DMS53 treated with DMSO at 0.1 percent for 48 hours (cell line): ENCODE results near the gene MIR17HG.
"Not testable (repeated sequence)": the region's sequence is repeated elsewhere in the genome, so short reads cannot be mapped to it uniquely, and the experiment has no call there.

ENCODE experiments used
- DNase-seq: peaks from one replicate; lab custom pipeline; 2025; ENCODE audit not compliant: unreplicated experiment; lab: John Stamatoyannopoulos, UW

Gene MIR17HG

DNA sequence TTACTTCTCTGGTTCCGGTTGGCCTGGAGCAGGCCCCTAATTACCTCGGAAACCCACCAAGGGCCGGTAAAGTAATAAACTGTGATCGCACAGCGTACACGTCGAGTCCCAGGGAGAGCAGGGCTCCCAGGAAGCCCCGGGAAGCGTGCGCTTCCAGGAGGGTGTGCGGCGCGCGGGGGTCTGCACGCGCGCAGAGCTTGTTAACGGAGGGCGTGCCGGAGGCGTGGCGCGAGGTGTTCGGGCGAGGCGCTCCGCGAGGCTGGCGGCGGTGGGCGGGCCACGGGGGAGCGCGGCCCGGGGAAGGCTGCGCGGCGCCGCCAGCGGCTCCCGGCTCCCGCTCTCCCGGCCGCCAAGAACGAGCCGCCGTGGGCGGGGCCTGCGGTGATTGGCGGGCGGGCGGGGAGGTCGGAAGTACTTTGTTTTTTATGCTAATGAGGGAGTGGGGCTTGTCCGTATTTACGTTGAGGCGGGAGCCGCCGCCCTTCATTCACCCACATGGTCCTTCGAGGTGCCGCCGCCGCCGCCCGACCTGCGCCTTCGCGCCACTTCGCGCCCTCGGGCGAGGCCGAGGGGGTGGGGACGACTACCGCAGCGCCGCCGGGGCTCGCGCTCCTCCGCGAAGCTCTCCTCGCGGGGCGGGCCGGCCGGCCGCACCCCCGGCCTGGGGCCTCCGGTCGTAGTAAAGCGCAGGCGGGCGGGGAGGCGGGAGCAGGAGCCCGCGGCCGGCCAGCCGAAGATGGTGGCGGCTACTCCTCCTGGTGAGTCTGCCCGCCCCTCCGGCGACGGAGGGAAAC, at the start of gene MIR17HG:
TSS of gene MIR17HG (plus strand) at position 486 of the 794 bp plus-strand sequence.
- peak; percentile 39 for DNase-seq

GRCh38 chr13:91298060-91298459, 49.4 kb upstream of the MIR17HG start:
- no peak for DNase-seq

DNA sequence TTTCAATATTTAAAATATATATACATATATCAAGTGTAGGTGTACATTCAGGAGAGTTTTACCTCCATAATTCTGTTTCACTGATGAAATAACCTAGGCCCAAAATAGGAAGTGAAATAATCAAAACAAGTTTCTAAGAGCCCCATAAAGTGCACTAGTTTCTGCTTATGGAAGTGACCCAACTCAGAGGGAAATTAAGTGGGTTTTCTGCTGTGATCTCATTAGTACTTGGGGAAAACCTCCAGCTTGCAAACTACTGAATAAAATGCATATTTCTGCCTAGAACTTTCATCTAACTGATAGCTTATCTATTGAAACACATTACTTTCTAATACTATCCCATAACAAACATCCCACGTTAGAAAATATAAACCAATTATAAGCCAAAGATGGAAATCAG, 45.4 kb upstream of the MIR17HG start:
- DNase-seq: no peak

DNA sequence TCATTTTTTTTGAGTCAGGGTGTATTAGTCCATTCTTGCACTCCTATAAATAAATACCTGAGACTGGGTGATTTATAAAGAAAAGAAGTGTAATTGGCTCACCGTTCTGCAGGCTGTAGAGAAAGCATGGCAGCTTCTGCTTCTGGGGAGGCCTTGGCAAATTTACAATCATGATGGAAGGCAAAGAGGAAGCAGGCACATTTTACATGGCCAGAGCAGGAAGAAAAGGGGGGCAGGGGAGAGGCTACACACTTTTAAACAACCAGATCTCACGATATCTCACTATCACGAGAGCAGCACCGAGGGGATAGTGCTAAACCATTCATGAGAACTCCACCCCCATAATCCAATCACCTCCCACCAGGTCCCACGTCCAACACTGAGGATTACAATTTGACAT, 44.5 kb upstream of the MIR17HG start:
- DNase-seq: no peak

GRCh38 chr13:91304741-91305140, 42.7 kb upstream of the MIR17HG start:
- DNase-seq: no peak

- no peak for DNase-seq
These were observed 41.8 kb upstream of the MIR17HG start for GRCh38 chr13:91305652-91306051.

- DNase-seq: no peak
These were observed 39.6 kb upstream of the MIR17HG start for GRCh38 chr13:91307887-91308286.

DNA sequence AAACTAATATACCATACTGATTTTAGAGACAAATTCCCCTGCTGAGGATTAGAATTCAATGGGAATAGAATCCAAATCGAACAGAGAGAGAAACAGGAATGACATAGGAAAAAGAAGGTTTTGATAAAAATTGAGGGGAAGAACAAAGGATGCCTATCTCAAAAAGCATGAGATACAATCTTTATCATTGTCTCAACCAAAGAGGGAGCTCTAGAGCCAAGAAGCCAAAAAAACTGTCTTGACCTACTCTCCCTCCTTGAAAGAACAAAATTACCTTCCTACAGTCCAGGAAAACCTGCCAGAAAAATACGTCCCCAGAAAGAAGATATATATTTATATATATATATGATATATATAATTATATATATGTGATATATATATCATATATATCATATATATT, 39.2 kb upstream of the MIR17HG start:
- no peak for DNase-seq

- no peak for DNase-seq
These were observed 36.0 kb upstream of the MIR17HG start for GRCh38 chr13:91311491-91311890.

- DNase-seq: no peak
These were observed 35.2 kb upstream of the MIR17HG start for GRCh38 chr13:91312324-91312723.

- no peak for DNase-seq
These were observed 34.4 kb upstream of the MIR17HG start for GRCh38 chr13:91313103-91313502.

DNA sequence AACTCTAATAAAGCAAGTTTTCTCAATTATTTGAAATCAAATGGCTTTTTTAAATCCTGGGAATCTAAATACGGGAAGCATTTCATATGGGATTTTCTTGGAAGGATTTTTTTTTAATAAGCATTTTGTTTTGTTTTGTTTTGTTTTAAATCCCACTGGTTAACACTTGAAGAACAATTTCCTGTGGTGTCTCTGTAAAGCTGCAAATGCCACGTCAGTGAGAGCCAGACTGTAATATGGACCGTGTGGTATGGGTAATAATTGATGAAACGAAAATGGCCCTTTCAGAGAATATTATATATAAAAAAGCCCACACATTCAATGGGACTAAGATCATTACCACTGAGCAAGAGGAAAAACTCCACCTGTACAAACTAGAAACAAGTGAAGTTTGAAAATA, 33.9 kb upstream of the MIR17HG start:
- DNase-seq: no peak

- DNase-seq: no peak
These were observed 32.6 kb upstream of the MIR17HG start for GRCh38 chr13:91314888-91315287.

- DNase-seq: no peak
These were observed 28.6 kb upstream of the MIR17HG start for GRCh38 chr13:91318886-91319285.

GRCh38 chr13:91319996-91320395, 27.5 kb upstream of the MIR17HG start:
- no peak for DNase-seq

- DNase-seq: not testable (repeated sequence)
These were observed 26.5 kb upstream of the MIR17HG start for GRCh38 chr13:91320990-91321389.

DNA sequence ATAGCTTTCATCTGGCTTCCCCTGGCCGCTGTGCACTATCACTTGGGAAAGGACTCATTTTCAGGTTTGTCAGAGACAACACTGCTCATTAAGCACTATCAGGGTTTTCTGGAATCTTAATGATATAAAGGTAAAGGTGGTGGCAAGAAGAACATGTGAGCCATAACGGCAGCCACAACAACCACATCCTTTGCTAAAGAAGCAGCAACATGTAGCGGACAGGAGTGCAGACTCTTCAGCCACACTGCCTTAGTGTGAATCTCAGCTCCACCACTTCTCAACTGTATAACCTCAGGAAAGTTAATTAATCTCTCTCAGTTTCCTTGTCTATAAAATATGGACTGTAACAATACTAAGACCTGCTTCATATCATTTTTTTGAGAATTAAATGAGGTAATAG, 24.1 kb upstream of the MIR17HG start:
- DNase-seq: no peak

DNA sequence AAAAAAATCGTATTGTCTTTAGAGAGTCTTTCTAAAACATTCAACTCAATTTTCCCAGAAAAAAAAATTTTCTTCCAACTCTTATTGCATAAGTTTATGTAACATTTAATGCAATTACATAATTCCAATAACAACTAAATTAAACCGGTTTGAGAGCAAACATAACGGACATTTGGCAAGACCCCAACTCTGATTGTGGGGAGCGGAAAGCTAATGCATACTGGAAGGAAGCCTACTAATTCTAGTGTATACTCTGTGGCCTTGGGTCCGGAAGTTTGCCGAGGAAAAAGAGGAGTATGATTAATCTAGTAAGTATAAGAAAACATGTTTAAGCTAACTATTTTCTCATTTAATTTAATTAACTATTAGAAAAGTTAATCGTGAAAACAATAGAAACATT, 21.3 kb upstream of the MIR17HG start:
- no peak for DNase-seq

GRCh38 chr13:91328726-91329125, 18.8 kb upstream of the MIR17HG start:
- DNase-seq: no peak

DNA sequence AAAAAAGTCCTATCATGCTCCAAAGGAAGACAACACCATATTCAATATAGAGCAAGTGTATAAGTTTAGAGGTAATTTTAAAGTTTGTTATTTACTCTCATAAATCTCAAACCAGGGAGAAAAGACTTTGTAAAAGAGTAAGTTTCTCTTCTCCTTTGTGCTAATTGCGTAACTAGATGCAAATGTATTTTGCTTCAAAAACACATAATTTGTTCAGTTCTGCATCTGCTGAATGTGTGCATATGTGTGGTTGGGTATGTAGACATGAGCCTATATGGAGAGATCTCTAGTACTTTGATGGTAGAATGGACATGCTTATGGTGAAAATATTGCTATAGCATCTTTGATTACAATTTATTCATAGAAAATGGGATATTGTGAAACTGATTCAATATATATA, 17.8 kb upstream of the MIR17HG start:
- DNase-seq: no peak

- DNase-seq: no peak
These were observed 16.2 kb upstream of the MIR17HG start for GRCh38 chr13:91331047-91331915.

DNA sequence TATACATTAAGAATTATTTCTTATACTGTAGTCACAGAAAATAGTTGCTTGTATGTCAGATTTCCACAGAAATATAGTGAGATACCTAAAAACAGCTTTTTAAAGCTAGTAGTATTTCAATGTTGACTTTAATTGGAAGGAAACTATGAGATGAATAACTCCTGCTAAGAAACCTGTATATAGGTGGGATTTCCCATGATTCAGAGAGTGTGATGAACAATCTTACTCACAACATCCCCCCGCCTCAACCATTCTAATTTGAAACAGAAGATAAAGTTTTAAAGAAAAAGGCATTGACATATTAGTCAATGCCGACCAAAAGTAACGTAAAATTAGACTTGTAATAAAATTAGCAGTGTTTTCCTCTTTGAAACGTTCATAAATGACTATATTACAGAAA, 1.4 kb upstream of the MIR17HG start:
- DNase-seq: no peak
